ENCODE data around the gene SIGLEC15.

The SIGLEC15 gene

GRCh38 chr18:45835057-45835636 is 9.7 kb downstream of the SIGLEC15 start:
- no peak for ATAC-seq
- TF ChIP-seq ARNTL (CRISPR knock-in tag; IDR thresholded peaks at IDR 0.05; ENCODE audit: borderline replicate concordance, low read depth) (no peak), OSR1 (CRISPR knock-in tag; IDR thresholded peaks at IDR 0.05) (no peak), ESRRG (CRISPR knock-in tag; IDR thresholded peaks at IDR 0.05) (no peak), ISL1 (CRISPR knock-in tag; IDR thresholded peaks at IDR 0.05) (no peak), ZNF565 (CRISPR knock-in tag; conservative IDR thresholded peaks at IDR 0.05; ENCODE audit: low read depth) (no peak), CSRNP3 (CRISPR knock-in tag; IDR thresholded peaks at IDR 0.05) (no peak), CREB5 (CRISPR knock-in tag; IDR thresholded peaks at IDR 0.05; ENCODE audit: low read depth) (no peak), PPARA (CRISPR knock-in tag; IDR thresholded peaks at IDR 0.05; ENCODE audit: borderline replicate concordance) (no peak), SNAI2 (CRISPR knock-in tag; IDR thresholded peaks at IDR 0.05) (no peak), TCF4 (CRISPR knock-in tag; IDR thresholded peaks at IDR 0.05; ENCODE audit: borderline replicate concordance) (no peak)

GRCh38 chr18:45836242-45837205 is 11.0 kb downstream of the SIGLEC15 start:
- TF ChIP-seq ISL1 (CRISPR knock-in tag; IDR thresholded peaks at IDR 0.05) (no peak), CSDC2 (CRISPR knock-in tag; IDR thresholded peaks at IDR 0.05) (no peak), TSHZ2 (CRISPR knock-in tag; IDR thresholded peaks at IDR 0.05) (no peak), GLIS3 (CRISPR knock-in tag; IDR thresholded peaks at IDR 0.05) (no peak), OSR1 (CRISPR knock-in tag; IDR thresholded peaks at IDR 0.05) (no peak), TCF4 (CRISPR knock-in tag; IDR thresholded peaks at IDR 0.05; ENCODE audit: borderline replicate concordance) (no peak), ZFP30 (CRISPR knock-in tag; IDR thresholded peaks at IDR 0.05) (no peak), RARB (CRISPR knock-in tag; IDR thresholded peaks at IDR 0.05) (no peak), POU6F1 (CRISPR knock-in tag; IDR thresholded peaks at IDR 0.05; ENCODE audit: borderline replicate concordance, low read depth) (no peak), ESRRG (CRISPR knock-in tag; IDR thresholded peaks at IDR 0.05) (no peak), BACH2 (CRISPR knock-in tag; IDR thresholded peaks at IDR 0.05; ENCODE audit: borderline replicate concordance) (no peak)
- no peak for ATAC-seq

GRCh38 chr18:45837283-45838070 is 12.0 kb downstream of the SIGLEC15 start:
- peak; percentile 66 for ATAC-seq
- TF ChIP-seq TSHZ2 (CRISPR knock-in tag; IDR thresholded peaks at IDR 0.05) (no peak), OSR1 (CRISPR knock-in tag; IDR thresholded peaks at IDR 0.05) (no peak), TOX (CRISPR knock-in tag; IDR thresholded peaks at IDR 0.05; ENCODE audit: borderline replicate concordance) (no peak), CSDC2 (CRISPR knock-in tag; IDR thresholded peaks at IDR 0.05) (no peak), ZNF70 (CRISPR knock-in tag; IDR thresholded peaks at IDR 0.05) (no peak), ZNF565 (CRISPR knock-in tag; conservative IDR thresholded peaks at IDR 0.05; ENCODE audit: low read depth) (no peak), POU6F1 (CRISPR knock-in tag; IDR thresholded peaks at IDR 0.05; ENCODE audit: borderline replicate concordance, low read depth) (no peak), PATZ1 (CRISPR knock-in tag; IDR thresholded peaks at IDR 0.05; ENCODE audit: borderline replicate concordance) (no peak), TCF4 (CRISPR knock-in tag; IDR thresholded peaks at IDR 0.05; ENCODE audit: borderline replicate concordance) (no peak)
